ENCODE data around the gene GFM2. TPM values are rescaled to one million over a fixed set of nuclear protein-coding genes. Genes with fewer than 3 reads are reported as not detected.
A peak's percentile ranks its signal among the peaks of the same experiment; 100 is the strongest.
"Not testable (repeated sequence)": the region's sequence is repeated elsewhere in the genome, so short reads cannot be mapped to it uniquely, and the experiment has no call there.

Gene GFM2
- total and polyA plus RNA-seq, 2 donors (not counting 1 experiment from before 2014, with no cell fraction given) = 30.2 to 51.7 TPM

GRCh38 chr5:74762599-74762998, 4.3 kb downstream of the GFM2 start:
- DNase-seq (ENCODE audit: low read depth in 2 of 2) = peak; percentile 37 to 83
- no peak overlapping the region for H3K4me3 ChIP-seq (replicated peaks in 1 of 4; ENCODE audit: control extremely low read depth in 1 of 4, insufficient read depth in 1 of 4, low read depth in 3 of 4, low read length in 4 of 4)
- H3K27ac ChIP-seq (ENCODE audit: insufficient read depth, low read length) = no peak overlapping the region
- TF ChIP-seq EZH2 (IDR thresholded peaks at IDR 0.05; ENCODE audit: low read length, missing control alignments) (no peak), CTCF (conservative IDR thresholded peaks at IDR 0.05 in 1 of 2, IDR thresholded peaks at IDR 0.05 in 1 of 2; ENCODE audit: low read depth in 1 of 2, low read length in 2 of 2) (no peak)
- H3K79me2 ChIP-seq (ENCODE audit: control insufficient read depth, insufficient read depth, low read length) = peaks cover 31% of the 10 kb centered on the region
- peaks cover 5% of the 10 kb centered on the region for H3K4me1 ChIP-seq (ENCODE audit: control insufficient read depth, extremely low read depth, insufficient read depth, low read length)
- H3K36me3 ChIP-seq (ENCODE audit: control insufficient read depth, insufficient read depth, low read length) = peaks cover 7% of the 10 kb centered on the region
- no peaks in the 10 kb centered on the region for H4K20me1 ChIP-seq (ENCODE audit: control insufficient read depth, extremely low read depth, insufficient read depth, low read length)
- no peaks in the 10 kb centered on the region for H3K9me3 ChIP-seq (ENCODE audit: control insufficient read depth, insufficient read depth, low read depth, low read length)
- H2AFZ ChIP-seq (ENCODE audit: low read length) = no peak overlapping the region
- H3K27me3 ChIP-seq (ENCODE audit: control insufficient read depth, insufficient read depth, low read length) = no peaks in the 10 kb centered on the region
- H3K4me2 ChIP-seq (ENCODE audit: extremely low read depth, insufficient read depth, low read length) = peak overlapping the region; percentile 38
- no peak overlapping the region for H3K9ac ChIP-seq (ENCODE audit: insufficient read depth, low read length)

- no peaks in the 10 kb centered on the region for H4K20me1 ChIP-seq (ENCODE audit: control insufficient read depth, extremely low read depth, insufficient read depth, low read length)
- H3K4me1 ChIP-seq (ENCODE audit: control insufficient read depth, extremely low read depth, insufficient read depth, low read length) = peaks cover 5% of the 10 kb centered on the region
- no peak overlapping the region for H2AFZ ChIP-seq (ENCODE audit: low read length)
- peaks cover 18% of the 10 kb centered on the region for H3K79me2 ChIP-seq (ENCODE audit: control insufficient read depth, insufficient read depth, low read length)
- H3K9me3 ChIP-seq (ENCODE audit: control insufficient read depth, insufficient read depth, low read depth, low read length) = no peaks in the 10 kb centered on the region
- H3K4me2 ChIP-seq (ENCODE audit: extremely low read depth, insufficient read depth, low read length) = no peak overlapping the region
- H3K36me3 ChIP-seq (ENCODE audit: control insufficient read depth, insufficient read depth, low read length) = peaks cover 7% of the 10 kb centered on the region
- no peak for DNase-seq (ENCODE audit: low read depth in 2 of 2)
- no peak overlapping the region for H3K9ac ChIP-seq (ENCODE audit: insufficient read depth, low read length)
- TF ChIP-seq EZH2 (IDR thresholded peaks at IDR 0.05; ENCODE audit: low read length, missing control alignments) = no peak
- TF ChIP-seq CTCF (conservative IDR thresholded peaks at IDR 0.05 in 1 of 2, IDR thresholded peaks at IDR 0.05 in 1 of 2; ENCODE audit: low read depth in 1 of 2, low read length in 2 of 2) = no peak
- H3K27me3 ChIP-seq (ENCODE audit: control insufficient read depth, insufficient read depth, low read length) = no peaks in the 10 kb centered on the region
- no peak overlapping the region for H3K4me3 ChIP-seq (replicated peaks in 1 of 4; ENCODE audit: control extremely low read depth in 1 of 4, insufficient read depth in 1 of 4, low read depth in 3 of 4, low read length in 4 of 4)
- no peak overlapping the region for H3K27ac ChIP-seq (ENCODE audit: insufficient read depth, low read length)
Observed at GRCh38 chr5:74761241-74761640, 5.7 kb downstream of the GFM2 start.

GRCh38 chr5:74748742-74749141, 18.2 kb downstream of the GFM2 start:
- not testable (repeated sequence) for H4K20me1 ChIP-seq (ENCODE audit: control insufficient read depth, extremely low read depth, insufficient read depth, low read length); DNase-seq (ENCODE audit: low read depth in 2 of 2); H3K4me1 ChIP-seq (ENCODE audit: control insufficient read depth, extremely low read depth, insufficient read depth, low read length); H3K4me3 ChIP-seq (replicated peaks in 1 of 4; ENCODE audit: control extremely low read depth in 1 of 4, insufficient read depth in 1 of 4, low read depth in 3 of 4, low read length in 4 of 4); H3K27ac ChIP-seq (ENCODE audit: insufficient read depth, low read length); H3K4me2 ChIP-seq (ENCODE audit: extremely low read depth, insufficient read depth, low read length); H3K9me3 ChIP-seq (ENCODE audit: control insufficient read depth, insufficient read depth, low read depth, low read length); H2AFZ ChIP-seq (ENCODE audit: low read length); H3K27me3 ChIP-seq (ENCODE audit: control insufficient read depth, insufficient read depth, low read length); H3K9ac ChIP-seq (ENCODE audit: insufficient read depth, low read length); H3K36me3 ChIP-seq (ENCODE audit: control insufficient read depth, insufficient read depth, low read length); H3K79me2 ChIP-seq (ENCODE audit: control insufficient read depth, insufficient read depth, low read length)
